Panc1 (cell line): ENCODE measurements around the gene RPS28. TPM values are rescaled to one million over a fixed set of nuclear protein-coding genes. Genes with fewer than 3 reads are reported as not detected.

Experiments
- ATAC-seq: fragments of 200-7000 bp; cut with Tn5 transposase; 2 replicates; pipeline ENCODE4 v1.9.1; 2020; ENCODE audit warnings: mild to moderate bottlenecking, moderate library complexity
- BruUV-seq: library from RNA; stranded (reverse); fragments of 400-500 nt; replicated peaks from 2 replicates; lab custom pipeline; 2021; lab: Mats Ljungman, UMichigan
- CTCF ChIA-PET: fragments of 300-600 bp; sonication (Branson Sonifier 250); formaldehyde crosslinking; loops from one replicate; lab custom pipeline; 2022; ENCODE audit warnings: antibody characterized with exemption; lab: Charles Lee
- POLR2A ChIA-PET: fragments of 300-600 bp; sonication (Branson Sonifier 250); formaldehyde crosslinking; loops from one replicate; lab custom pipeline; 2022; ENCODE audit warnings: antibody characterized with exemption; lab: Charles Lee
- DNase-seq: peaks from one replicate; pipeline ENCODE4 v3.0.0-alpha.2; 2010; ENCODE audit warnings: low read depth, low spot score
- H3K27ac ChIP-seq: 2 replicates; pipeline ENCODE4 v1.5.1; 2011; ENCODE audit warnings: mild to moderate bottlenecking, low read length, inconsistent platforms
- H3K27me3 ChIP-seq: fragments of 200-500 bp; sonication (Bioruptor generic); 2 replicates; pipeline ENCODE4 v1.6.0; 2014; ENCODE audit warnings: low read length, inconsistent platforms; ENCODE audit not compliant: control insufficient read depth, insufficient read depth
- H3K36me3 ChIP-seq: fragments of 200-500 bp; sonication (Bioruptor generic); 2 replicates; pipeline ENCODE4 v1.5.1; 2014; ENCODE audit warnings: inconsistent platforms, mild to moderate bottlenecking, low read length, moderate library complexity; ENCODE audit not compliant: control insufficient read depth, insufficient read depth
- H3K4me1 ChIP-seq: 2 replicates; pipeline ENCODE4 v1.5.1; 2011; ENCODE audit warnings: inconsistent platforms, mild to moderate bottlenecking, low read length, moderate library complexity; ENCODE audit not compliant: control insufficient read depth, insufficient read depth
- H3K4me3 ChIP-seq, 2 experiments: 2 replicates each; pipeline ENCODE4 v1.5.1; 2011 to 2012; ENCODE audit warnings: low read depth in 2 of 2, low read length in 2 of 2, mild to moderate bottlenecking in 2 of 2, inconsistent platforms in 1 of 2, moderate library complexity in 1 of 2
- H3K9me3 ChIP-seq: fragments of 200-500 bp; sonication (Bioruptor generic); 2 replicates; pipeline ENCODE4 v1.5.1; 2014; ENCODE audit warnings: low read depth, mild to moderate bottlenecking, inconsistent platforms, low read length, moderate library complexity; ENCODE audit not compliant: control insufficient read depth, insufficient read depth
- CTCF ChIP-seq: fragments of 450-650 bp; IDR thresholded peaks from 2 replicates; pipeline ENCODE4 v1.5.1; 2017; ENCODE audit warnings: mild to moderate bottlenecking
- POLR2AphosphoS5 ChIP-seq: IDR thresholded peaks from 2 replicates; pipeline ENCODE4 v1.6.1; 2012; ENCODE audit warnings: mild to moderate bottlenecking, low read depth, low read length, moderate library complexity
- SIN3A ChIP-seq: IDR thresholded peaks from 2 replicates; pipeline ENCODE4 v1.6.1; 2012; ENCODE audit warnings: low read depth, mild to moderate bottlenecking, low read length, moderate library complexity, borderline replicate concordance; ENCODE audit not compliant: insufficient read depth
- TCF7L2 ChIP-seq: IDR thresholded peaks from 2 replicates; pipeline ENCODE4 v1.6.1; 2011; ENCODE audit warnings: mild to moderate bottlenecking, low read depth, low read length, inconsistent platforms
- in situ Hi-C: cut with HindIII; loops from 2 replicates; pipeline ENCODE4 v1.10.0; 2016; ENCODE audit warnings: low sequenced_read_pairs, low pct_unique_long_range_greater_than_20kb
- intact Hi-C: fragments of 100-400 bp; cut with micrococcal nuclease; formaldehyde crosslinking; loops from one replicate; pipeline ENCODE4 v1.10.0; 2022; ENCODE audit not compliant: unreplicated experiment
- total RNA-seq: library from RNA; stranded (reverse); gene quantifications from one replicate; pipeline ENCODE4 v1.2.1, GENCODE V29; 2021; ENCODE audit not compliant: unreplicated experiment
- TF ChIP-seq, protein P1 (sequence below), 2 experiments: IDR thresholded peaks; 2 replicates each; pipeline ENCODE4 v1.6.1; 2011 to 2012; ENCODE audit warnings: low read depth in 2 of 2, control low read depth in 1 of 2, low read length in 1 of 2, mild to moderate bottlenecking in 1 of 2, moderate library complexity in 1 of 2; ENCODE audit not compliant: insufficient read depth in 1 of 2

Gene RPS28
- total RNA-seq, 1 experiment from 2014 or later, result 1,096 TPM

DNA sequence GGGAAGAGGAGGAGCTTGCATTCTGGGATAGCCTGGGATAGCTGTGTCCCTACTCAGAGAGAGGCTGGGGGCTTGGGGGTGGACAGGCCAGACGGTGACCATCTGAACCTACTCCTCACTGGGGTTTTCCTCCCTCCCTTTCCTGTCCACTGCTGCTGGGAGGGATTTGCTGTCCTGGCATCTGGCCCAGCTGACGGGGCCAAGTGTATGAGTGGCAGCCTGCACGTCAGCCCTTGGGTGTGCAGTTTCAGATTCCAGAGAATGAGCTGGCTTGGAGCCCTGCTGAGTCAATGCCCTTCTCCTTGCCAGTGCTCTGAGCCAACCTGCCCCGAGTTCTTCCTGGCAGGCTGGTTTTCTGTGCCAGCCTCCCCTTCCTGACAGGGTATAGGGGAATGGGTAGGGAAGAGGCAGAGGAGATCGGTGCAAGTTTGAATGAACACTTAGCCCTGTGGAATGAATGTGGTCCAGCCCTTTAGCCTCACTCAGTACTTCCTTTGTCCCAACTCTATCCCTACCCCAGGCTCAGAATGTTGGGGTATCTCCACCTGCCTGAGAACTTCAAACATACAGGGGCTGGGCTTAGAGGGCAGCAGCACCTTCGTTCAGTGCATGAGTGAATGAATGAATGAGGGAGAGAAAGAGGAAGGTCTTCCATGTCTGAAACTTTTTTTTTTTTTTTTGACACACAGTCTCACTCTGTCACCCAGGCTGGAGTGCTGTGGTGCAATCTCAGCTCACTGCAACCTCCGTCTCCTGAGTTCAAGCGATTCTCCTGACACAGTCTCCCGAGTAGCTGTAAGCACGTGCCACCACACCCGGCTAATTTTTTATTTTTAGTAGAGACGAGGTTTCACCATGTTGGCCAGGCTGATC, 40.9 kb downstream of the RPS28 start:
- peak overlapping the region in 1 of 2 experiments; percentile 12; a peak in 1 of 4 replicates for H3K4me3 ChIP-seq
- H3K27me3 ChIP-seq, result no peaks in the 10 kb centered on the region
- in situ Hi-C loops, result no loop called here
- ChIA-PET CTCF (no interaction called here), POLR2A (interaction anchor here (0.7 kb wide), 1 partner anchor 19 kb away, joined by 5 read pairs; no protein-coding TSS in a partner anchor)
- peak overlapping the region; percentile 90 for H3K27ac ChIP-seq
- DNase-seq, result peak; percentile 93
- H3K36me3 ChIP-seq, result no peaks in the 10 kb centered on the region; the same call in 1 of the 2 replicates
- intact Hi-C loops, result no loop called here
- peaks cover 22% of the 10 kb centered on the region for H3K4me1 ChIP-seq
- TF ChIP-seq SIN3A (no peak), POLR2AphosphoS5 (peak; percentile 57; the same call in 1 of the 2 replicates), CTCF (no peak)
- peak; percentile 84 for ATAC-seq
- no peaks in the 10 kb centered on the region for H3K9me3 ChIP-seq
- no TSS peak for BruUV-seq

- intact Hi-C loops (no loop called here), in situ Hi-C loops (no loop called here)
- TF ChIP-seq, protein P1, sequence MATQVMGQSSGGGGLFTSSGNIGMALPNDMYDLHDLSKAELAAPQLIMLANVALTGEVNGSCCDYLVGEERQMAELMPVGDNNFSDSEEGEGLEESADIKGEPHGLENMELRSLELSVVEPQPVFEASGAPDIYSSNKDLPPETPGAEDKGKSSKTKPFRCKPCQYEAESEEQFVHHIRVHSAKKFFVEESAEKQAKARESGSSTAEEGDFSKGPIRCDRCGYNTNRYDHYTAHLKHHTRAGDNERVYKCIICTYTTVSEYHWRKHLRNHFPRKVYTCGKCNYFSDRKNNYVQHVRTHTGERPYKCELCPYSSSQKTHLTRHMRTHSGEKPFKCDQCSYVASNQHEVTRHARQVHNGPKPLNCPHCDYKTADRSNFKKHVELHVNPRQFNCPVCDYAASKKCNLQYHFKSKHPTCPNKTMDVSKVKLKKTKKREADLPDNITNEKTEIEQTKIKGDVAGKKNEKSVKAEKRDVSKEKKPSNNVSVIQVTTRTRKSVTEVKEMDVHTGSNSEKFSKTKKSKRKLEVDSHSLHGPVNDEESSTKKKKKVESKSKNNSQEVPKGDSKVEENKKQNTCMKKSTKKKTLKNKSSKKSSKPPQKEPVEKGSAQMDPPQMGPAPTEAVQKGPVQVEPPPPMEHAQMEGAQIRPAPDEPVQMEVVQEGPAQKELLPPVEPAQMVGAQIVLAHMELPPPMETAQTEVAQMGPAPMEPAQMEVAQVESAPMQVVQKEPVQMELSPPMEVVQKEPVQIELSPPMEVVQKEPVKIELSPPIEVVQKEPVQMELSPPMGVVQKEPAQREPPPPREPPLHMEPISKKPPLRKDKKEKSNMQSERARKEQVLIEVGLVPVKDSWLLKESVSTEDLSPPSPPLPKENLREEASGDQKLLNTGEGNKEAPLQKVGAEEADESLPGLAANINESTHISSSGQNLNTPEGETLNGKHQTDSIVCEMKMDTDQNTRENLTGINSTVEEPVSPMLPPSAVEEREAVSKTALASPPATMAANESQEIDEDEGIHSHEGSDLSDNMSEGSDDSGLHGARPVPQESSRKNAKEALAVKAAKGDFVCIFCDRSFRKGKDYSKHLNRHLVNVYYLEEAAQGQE (IDR thresholded peaks at IDR 0.05; ENCODE audit: insufficient read depth in 1 of 2, low read depth in 2 of 2, low read length in 1 of 2), result no peak
- TF ChIP-seq SIN3A, result 0 out of 2 replicates have a peak, but pooled peaks have one; percentile 41
- TF ChIP-seq TCF7L2, result no peak
- TF ChIP-seq POLR2AphosphoS5, result peak; percentile 89
- TF ChIP-seq CTCF, result no peak
- TSS peak; percentile 84 for BruUV-seq
- ATAC-seq (peak; percentile 70), DNase-seq (no peak)
- no peaks in the 10 kb centered on the region for H3K27me3 ChIP-seq
- CTCF ChIA-PET, result no interaction called here
- H3K9me3 ChIP-seq, result no peaks in the 10 kb centered on the region
- peak within 1 kb of the TSS; percentile 70 to 75 for H3K4me3 ChIP-seq
- no peaks in the 10 kb centered on the region; the same call in 1 of the 2 replicates for H3K36me3 ChIP-seq
- POLR2A ChIA-PET, result interaction anchor here (0.6 kb wide), 1 partner anchor 213 kb away, joined by 5 read pairs; the partner anchor contains the start of gene MYO1F
- peak within 1 kb of the TSS; percentile 90 for H3K27ac ChIP-seq
- peaks cover 29% of the 10 kb centered on the region for H3K4me1 ChIP-seq
Observed at GRCh38 chr19:8363803-8364771, 42.8 kb downstream of the RPS28 start, which contains the start of gene ANGPTL4. TSS of gene ANGPTL4 (plus strand) at chr19:8364155. CDS start at chr19:8364322, 167 bp downstream.
